ENCODE data around the gene NOP53.
A peak's percentile ranks its signal among the peaks of the same experiment; 100 is the strongest.

The NOP53 gene

DNA sequence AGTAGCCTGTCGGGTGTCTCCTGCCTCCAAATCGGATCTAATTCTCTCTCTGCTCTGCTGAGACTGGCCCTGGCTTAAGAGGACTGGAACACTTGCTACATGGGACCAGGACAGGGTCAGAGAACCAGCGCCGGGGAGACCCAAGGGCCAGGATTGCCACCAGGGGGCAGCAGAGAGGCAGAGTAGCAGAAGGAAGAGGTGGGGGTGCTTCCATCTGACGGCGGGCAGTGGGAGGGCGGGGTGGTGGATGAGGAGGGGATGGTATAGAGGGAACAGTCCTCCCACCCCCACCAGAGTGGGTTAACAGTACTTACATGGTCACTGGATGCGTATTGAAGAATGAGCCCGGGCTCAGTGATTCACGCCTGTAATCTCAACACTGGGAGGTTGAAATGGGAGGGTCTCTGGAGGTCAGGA is 45.1 kb downstream of the NOP53 start (continued):
- TF ChIP-seq ZNF146 (tag by site-specific recombination; IDR thresholded peaks at IDR 0.05): no peak
- 0 out of 2 replicates have a peak, but pooled peaks have one; percentile 39 for TF ChIP-seq KLF1 (tag by site-specific recombination; IDR thresholded peaks at IDR 0.05)
- TF ChIP-seq, protein P1, sequence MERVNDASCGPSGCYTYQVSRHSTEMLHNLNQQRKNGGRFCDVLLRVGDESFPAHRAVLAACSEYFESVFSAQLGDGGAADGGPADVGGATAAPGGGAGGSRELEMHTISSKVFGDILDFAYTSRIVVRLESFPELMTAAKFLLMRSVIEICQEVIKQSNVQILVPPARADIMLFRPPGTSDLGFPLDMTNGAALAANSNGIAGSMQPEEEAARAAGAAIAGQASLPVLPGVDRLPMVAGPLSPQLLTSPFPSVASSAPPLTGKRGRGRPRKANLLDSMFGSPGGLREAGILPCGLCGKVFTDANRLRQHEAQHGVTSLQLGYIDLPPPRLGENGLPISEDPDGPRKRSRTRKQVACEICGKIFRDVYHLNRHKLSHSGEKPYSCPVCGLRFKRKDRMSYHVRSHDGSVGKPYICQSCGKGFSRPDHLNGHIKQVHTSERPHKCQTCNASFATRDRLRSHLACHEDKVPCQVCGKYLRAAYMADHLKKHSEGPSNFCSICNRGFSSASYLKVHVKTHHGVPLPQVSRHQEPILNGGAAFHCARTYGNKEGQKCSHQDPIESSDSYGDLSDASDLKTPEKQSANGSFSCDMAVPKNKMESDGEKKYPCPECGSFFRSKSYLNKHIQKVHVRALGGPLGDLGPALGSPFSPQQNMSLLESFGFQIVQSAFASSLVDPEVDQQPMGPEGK (tag by site-specific recombination; IDR thresholded peaks at IDR 0.05): peak; percentile 43; the same call in 1 of the 2 replicates
- TF ChIP-seq, protein P2, sequence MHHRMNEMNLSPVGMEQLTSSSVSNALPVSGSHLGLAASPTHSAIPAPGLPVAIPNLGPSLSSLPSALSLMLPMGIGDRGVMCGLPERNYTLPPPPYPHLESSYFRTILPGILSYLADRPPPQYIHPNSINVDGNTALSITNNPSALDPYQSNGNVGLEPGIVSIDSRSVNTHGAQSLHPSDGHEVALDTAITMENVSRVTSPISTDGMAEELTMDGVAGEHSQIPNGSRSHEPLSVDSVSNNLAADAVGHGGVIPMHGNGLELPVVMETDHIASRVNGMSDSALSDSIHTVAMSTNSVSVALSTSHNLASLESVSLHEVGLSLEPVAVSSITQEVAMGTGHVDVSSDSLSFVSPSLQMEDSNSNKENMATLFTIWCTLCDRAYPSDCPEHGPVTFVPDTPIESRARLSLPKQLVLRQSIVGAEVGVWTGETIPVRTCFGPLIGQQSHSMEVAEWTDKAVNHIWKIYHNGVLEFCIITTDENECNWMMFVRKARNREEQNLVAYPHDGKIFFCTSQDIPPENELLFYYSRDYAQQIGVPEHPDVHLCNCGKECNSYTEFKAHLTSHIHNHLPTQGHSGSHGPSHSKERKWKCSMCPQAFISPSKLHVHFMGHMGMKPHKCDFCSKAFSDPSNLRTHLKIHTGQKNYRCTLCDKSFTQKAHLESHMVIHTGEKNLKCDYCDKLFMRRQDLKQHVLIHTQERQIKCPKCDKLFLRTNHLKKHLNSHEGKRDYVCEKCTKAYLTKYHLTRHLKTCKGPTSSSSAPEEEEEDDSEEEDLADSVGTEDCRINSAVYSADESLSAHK (tag by site-specific recombination; IDR thresholded peaks at IDR 0.05): no peak
- no peak for TF ChIP-seq ZNF223 (tag by site-specific recombination; IDR thresholded peaks at IDR 0.05)
- TF ChIP-seq ZNF48 (tag by site-specific recombination; IDR thresholded peaks at IDR 0.05): no peak
- TF ChIP-seq ZNF366 (tag by site-specific recombination; conservative IDR thresholded peaks at IDR 0.05): 0 out of 2 replicates have a peak, but pooled peaks have one; percentile 32
- no peak for TF ChIP-seq ZBTB48 (tag by site-specific recombination; IDR thresholded peaks at IDR 0.05)
- TF ChIP-seq ZNF658 (tag by site-specific recombination; IDR thresholded peaks at IDR 0.05): no peak
- TF ChIP-seq ZNF112 (tag by site-specific recombination; IDR thresholded peaks at IDR 0.05): no peak
- TF ChIP-seq ZNF416 (tag by site-specific recombination; IDR thresholded peaks at IDR 0.05): no peak
- TF ChIP-seq ZNF404 (tag by site-specific recombination; IDR thresholded peaks at IDR 0.05): no peak

DNA sequence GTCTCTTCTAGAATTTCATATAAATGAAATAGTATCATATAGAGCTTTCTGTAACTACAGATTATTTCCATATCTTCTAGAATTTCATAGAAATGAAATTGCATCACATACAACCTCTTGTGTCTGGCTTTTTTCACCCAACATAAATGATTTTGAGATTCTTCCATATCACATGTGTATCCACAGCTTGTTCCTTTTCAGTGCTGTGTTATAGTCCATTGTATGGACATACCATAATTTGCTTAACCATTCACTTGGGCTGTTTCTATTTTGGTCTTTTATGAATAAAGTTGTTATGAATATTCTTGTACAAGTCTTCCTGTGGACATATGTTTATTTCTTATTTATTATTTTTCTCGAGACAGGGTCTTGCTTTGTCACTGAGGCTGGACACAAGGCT is 47.3 kb downstream of the NOP53 start:
- no peak overlapping the region for H3K27ac ChIP-seq (ENCODE audit: extremely low read depth, low read depth, low read length)
- H3K4me3 ChIP-seq (ENCODE audit: low read depth, low read length): no peak overlapping the region
- TF ChIP-seq ZNF302 (tag by site-specific recombination; IDR thresholded peaks at IDR 0.05; ENCODE audit: low read depth) (no peak), ZNF580 (tag by site-specific recombination; IDR thresholded peaks at IDR 0.05) (peak; percentile 79), ZNF146 (tag by site-specific recombination; IDR thresholded peaks at IDR 0.05) (peak; percentile 90), ZNF571 (tag by site-specific recombination; IDR thresholded peaks at IDR 0.05) (no peak), ZNF426 (tag by site-specific recombination; IDR thresholded peaks at IDR 0.05) (no peak), ZSCAN30 (tag by site-specific recombination; IDR thresholded peaks at IDR 0.05) (no peak), ZEB2 (tag by site-specific recombination; IDR thresholded peaks at IDR 0.05) (no peak)
- TF ChIP-seq, protein P3, sequence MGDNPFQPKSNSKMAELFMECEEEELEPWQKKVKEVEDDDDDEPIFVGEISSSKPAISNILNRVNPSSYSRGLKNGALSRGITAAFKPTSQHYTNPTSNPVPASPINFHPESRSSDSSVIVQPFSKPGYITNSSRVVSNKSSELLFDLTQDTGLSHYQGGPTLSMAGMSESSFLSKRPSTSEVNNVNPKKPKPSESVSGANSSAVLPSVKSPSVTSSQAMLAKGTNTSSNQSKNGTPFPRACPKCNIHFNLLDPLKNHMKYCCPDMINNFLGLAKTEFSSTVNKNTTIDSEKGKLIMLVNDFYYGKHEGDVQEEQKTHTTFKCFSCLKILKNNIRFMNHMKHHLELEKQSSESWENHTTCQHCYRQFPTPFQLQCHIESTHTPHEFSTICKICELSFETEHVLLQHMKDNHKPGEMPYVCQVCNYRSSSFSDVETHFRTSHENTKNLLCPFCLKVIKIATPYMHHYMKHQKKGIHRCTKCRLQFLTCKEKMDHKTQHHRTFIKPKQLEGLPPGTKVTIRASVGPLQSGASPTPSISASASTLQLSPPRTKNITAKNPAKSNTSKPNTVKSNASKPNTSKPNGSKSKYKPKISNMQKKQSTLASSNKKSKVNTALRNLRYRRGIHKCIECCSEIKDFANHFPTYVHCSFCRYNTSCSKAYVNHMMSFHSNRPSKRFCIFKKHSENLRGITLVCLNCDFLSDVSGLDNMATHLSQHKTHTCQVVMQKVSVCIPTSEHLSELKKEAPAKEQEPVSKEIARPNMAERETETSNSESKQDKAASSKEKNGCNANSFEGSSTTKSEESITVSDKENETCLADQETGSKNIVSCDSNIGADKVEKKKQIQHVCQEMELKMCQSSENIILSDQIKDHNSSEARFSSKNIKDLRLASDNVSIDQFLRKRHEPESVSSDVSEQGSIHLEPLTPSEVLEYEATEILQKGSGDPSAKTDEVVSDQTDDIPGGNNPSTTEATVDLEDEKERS (tag by site-specific recombination; IDR thresholded peaks at IDR 0.05): peak; percentile 44; the same call in 1 of the 2 replicates
- no peaks in the 10 kb centered on the region for H3K4me1 ChIP-seq (ENCODE audit: control insufficient read depth, insufficient read depth, low read length)
- ChIA-PET POLR2A (no interaction called here), CTCF (interaction anchor here (0.6 to 7.9 kb wide), 7 partner anchors 11 to 77 kb away, joined by 3 to 197 read pairs (median 3); no protein-coding TSS in a partner anchor)
- no peaks in the 10 kb centered on the region for H3K9me3 ChIP-seq (ENCODE audit: control insufficient read depth, insufficient read depth, low read depth, low read length)
- no peaks in the 10 kb centered on the region; a peak in 1 of 3 replicates for H3K36me3 ChIP-seq (ENCODE audit: control insufficient read depth in 2 of 2, insufficient read depth in 1 of 2, low read length in 2 of 2)
